Panc1 (cell line): ENCODE results near the gene FBXO42.

Experiments
- CTCF ChIP-seq: fragments of 450-650 bp; IDR thresholded peaks from 2 replicates; pipeline ENCODE4 v1.5.1; 2017; ENCODE audit warnings: mild to moderate bottlenecking
- POLR2AphosphoS5 ChIP-seq: IDR thresholded peaks from 2 replicates; pipeline ENCODE4 v1.6.1; 2012; ENCODE audit warnings: mild to moderate bottlenecking, low read depth, low read length, moderate library complexity
- REST ChIP-seq, 2 experiments: IDR thresholded peaks; 2 replicates each; pipeline ENCODE4 v1.6.1; 2011 to 2012; ENCODE audit warnings: low read depth in 2 of 2, control low read depth in 1 of 2, low read length in 1 of 2, mild to moderate bottlenecking in 1 of 2, moderate library complexity in 1 of 2; ENCODE audit not compliant: insufficient read depth in 1 of 2
- SIN3A ChIP-seq: IDR thresholded peaks from 2 replicates; pipeline ENCODE4 v1.6.1; 2012; ENCODE audit warnings: low read depth, mild to moderate bottlenecking, low read length, moderate library complexity, borderline replicate concordance; ENCODE audit not compliant: insufficient read depth
- TCF7L2 ChIP-seq: IDR thresholded peaks from 2 replicates; pipeline ENCODE4 v1.6.1; 2011; ENCODE audit warnings: mild to moderate bottlenecking, low read depth, low read length, inconsistent platforms

GRCh38 chr1:16386454-16387113, 34.3 kb upstream of the FBXO42 start:
- TF ChIP-seq CTCF (no peak), POLR2AphosphoS5 (no peak), REST (IDR thresholded peaks at IDR 0.05; ENCODE audit: insufficient read depth in 1 of 2, low read depth in 2 of 2, low read length in 1 of 2) (no peak), TCF7L2 (no peak), SIN3A (no peak)
